Peyer's patch (tissue), 4 donors: ENCODE results near the gene PMEL. TPM values are rescaled to one million over a fixed set of nuclear protein-coding genes. Genes with fewer than 3 reads are reported as not detected.

Experiments used
- DNase-seq, 3 donors: peaks; one replicate each; pipeline ENCODE4 v3.0.0-alpha.2; 2017 to 2019
- H3K27ac ChIP-seq, 4 donors: fragments of 200-600 bp; sonication (generic); one replicate each; pipeline ENCODE4 v1.5.1; 2016 to 2019
- H3K27me3 ChIP-seq, 2 donors: fragments of 200-600 bp; sonication (generic); one replicate each; pipeline ENCODE4 v1.5.1; 2019
- H3K36me3 ChIP-seq, 3 donors: fragments of 200-600 bp; sonication (generic); one replicate each; pipeline ENCODE4 v1.5.1; 2016 to 2019
- H3K4me1 ChIP-seq, 4 donors: fragments of 200-600 bp; sonication (generic); one replicate each; pipeline ENCODE4 v1.5.1; 2016 to 2019
- H3K4me3 ChIP-seq, 4 donors: fragments of 200-600 bp; sonication (generic); 1 replicate in 3 of 4; 2 replicates in 1 of 4; pipeline ENCODE4 v1.5.1; 2016 to 2019; ENCODE audit warnings: mild to moderate bottlenecking in 1 of 4
- H3K9me3 ChIP-seq, 4 donors: fragments of 200-600 bp; sonication (generic); one replicate each; pipeline ENCODE4 v1.5.1; 2016 to 2019; ENCODE audit warnings: mild to moderate bottlenecking in 1 of 4
- CTCF ChIP-seq, 6 experiments: fragments of 450-650 bp in 4 of 6; fragments of 200-600 bp in 2 of 6; sonication (generic) in 1 of 6; IDR thresholded peaks; one replicate each; pipeline ENCODE4 v1.5.1; 2017 to 2019; ENCODE audit warnings: antibody characterized with exemption in 6 of 6, mild to moderate bottlenecking in 3 of 6, moderate library complexity in 1 of 6
- POLR2A ChIP-seq, 2 donors: fragments of 450-650 bp; IDR thresholded peaks; one replicate each; pipeline ENCODE4 v1.5.1; 2017; ENCODE audit warnings: antibody characterized with exemption in 2 of 2, mild to moderate bottlenecking in 2 of 2, moderate library complexity in 2 of 2
- total RNA-seq, 4 donors: library from RNA; depleted of rRNA; stranded (reverse); fragments of >200 nt; gene quantifications; one replicate each; pipeline ENCODE4 v1.1.0, GENCODE V29; 2016

The PMEL gene
- total RNA-seq, 4 donors from 2014 or later, result 2.5 to 10.0 (median 3.0) TPM

- no peak for TF ChIP-seq CTCF (IDR thresholded peaks at IDR 0.05)
- TF ChIP-seq POLR2A (IDR thresholded peaks at IDR 0.05), result no peak
- Histone ChIP-seq H3K4me3 (no peak overlapping the region), H3K27me3 (no peaks in the 10 kb centered on the region), H3K27ac (no peak overlapping the region), H3K36me3 (peaks cover 0 to 27% (median 0%) of the 10 kb centered on the region in 3 donors), H3K9me3 (no peaks in the 10 kb centered on the region), H3K4me1 (no peaks in the 10 kb centered on the region)
- no peak for DNase-seq
Measured at GRCh38 chr12:55906056-55906455, 59.8 kb downstream of the PMEL start.

Other genes with a start within 250 kb of the PMEL start
- gene BLOC1S1, start 250.0 kb downstream of the PMEL start, total RNA-seq, result 100 to 1,000 TPM in 3 of 4 donors, 10 to 100 TPM in 1; 72.6 to 332 (median 248) TPM
- gene RDH5, start 245.6 kb downstream of the PMEL start, total RNA-seq, result 100 to 1,000 TPM in 1 of 4 donors, 10 to 100 TPM in 3; 47.0 to 113 (median 90.9) TPM
- gene CD63, start 237.0 kb downstream of the PMEL start, total RNA-seq, result 100 to 1,000 TPM; 139 to 433 (median 351) TPM
- 10 to 100 TPM in 1 of 4 donors, 1 to 10 TPM in 1, under 1 TPM in 2; 0.35 to 14.9 (median 1.1) TPM for gene GDF11, start 222.9 kb downstream of the PMEL start, total RNA-seq
- gene SARNP, start 148.3 kb downstream of the PMEL start, total RNA-seq, result 10 to 100 TPM; 21.9 to 60.2 (median 44.9) TPM
- 10 to 100 TPM in 3 of 4 donors, 1 to 10 TPM in 1; 5.0 to 31.2 (median 24.2) TPM for gene ORMDL2, start 148.0 kb downstream of the PMEL start, total RNA-seq
- gene DNAJC14, start 136.5 kb downstream of the PMEL start, total RNA-seq, result 10 to 100 TPM; 35.4 to 43.4 (median 43.0) TPM
- 10 to 100 TPM in 1 of 4 donors, 1 to 10 TPM in 3; 3.3 to 44.6 (median 5.2) TPM for gene MMP19, start 123.1 kb downstream of the PMEL start, total RNA-seq
- gene PYM1, start 38.1 kb downstream of the PMEL start, total RNA-seq, result 10 to 100 TPM; 49.1 to 63.7 (median 52.4) TPM
- 100 to 1,000 TPM; 181 to 447 (median 331) TPM for gene DGKA, start 34.9 kb downstream of the PMEL start, total RNA-seq
- 10 to 100 TPM in 3 of 4 donors, 1 to 10 TPM in 1; 7.7 to 55.3 (median 13.4) TPM for gene CDK2, start 788 bp upstream of the PMEL start, total RNA-seq
- 10 to 100 TPM; 70.7 to 96.6 (median 84.2) TPM for gene RAB5B, start 8.0 kb upstream of the PMEL start, total RNA-seq
- 10 to 100 TPM; 16.5 to 38.9 (median 27.0) TPM for gene SUOX, start 31.2 kb upstream of the PMEL start, total RNA-seq
- gene IKZF4, start 55.0 kb upstream of the PMEL start, total RNA-seq, result 1 to 10 TPM; 2.8 to 7.4 (median 3.6) TPM
- gene RPS26, start 75.9 kb upstream of the PMEL start, total RNA-seq, result 1,000 to 10,000 TPM in 1 of 4 donors, 100 to 1,000 TPM in 3; 564 to 1,937 (median 779) TPM
- 100 to 1,000 TPM in 3 of 4 donors, 10 to 100 TPM in 1; 61.9 to 532 (median 451) TPM for gene ERBB3, start 114.1 kb upstream of the PMEL start, total RNA-seq
- gene PA2G4, start 138.5 kb upstream of the PMEL start, total RNA-seq, result 100 to 1,000 TPM in 1 of 4 donors, 10 to 100 TPM in 3; 34.3 to 221 (median 48.7) TPM
- 1,000 to 10,000 TPM; 1,852 to 2,996 (median 2,194) TPM for gene RPL41, start 150.6 kb upstream of the PMEL start, total RNA-seq
- gene ZC3H10, start 152.2 kb upstream of the PMEL start, total RNA-seq, result 1 to 10 TPM; 2.0 to 5.5 (median 3.8) TPM
- gene ESYT1, start 162.2 kb upstream of the PMEL start, total RNA-seq, result 10 to 100 TPM; 36.3 to 62.7 (median 53.2) TPM
- gene MYL6B, start 186.5 kb upstream of the PMEL start, total RNA-seq, result 10 to 100 TPM; 16.0 to 46.2 (median 21.3) TPM
- gene MYL6, start 192.3 kb upstream of the PMEL start, total RNA-seq, result 1,000 to 10,000 TPM; 1,247 to 1,872 (median 1,541) TPM
- 100 to 1,000 TPM in 3 of 4 donors, 10 to 100 TPM in 1; 85.6 to 299 (median 139) TPM for gene SMARCC2, start 223.4 kb upstream of the PMEL start, total RNA-seq